H1 (cell line): Measurements from ENCODE around the gene GCK. TPM values are rescaled to one million over a fixed set of nuclear protein-coding genes. Genes with fewer than 3 reads are reported as not detected.

Source experiments
- CTCF ChIA-PET: fragments of 300-600 bp; sonication (Branson Sonifier 250); formaldehyde crosslinking; loops from one replicate; lab custom pipeline; 2021; ENCODE audit not compliant: partially characterized antibody; lab: Charles Lee
- POLR2A ChIA-PET: fragments of 300-600 bp; sonication (Branson Sonifier 250); formaldehyde crosslinking; loops from one replicate; lab custom pipeline; 2021; ENCODE audit warnings: inconsistent platforms; ENCODE audit not compliant: partially characterized antibody; lab: Charles Lee
- DNase-seq, 2 experiments: peaks; one replicate each; pipeline versions ENCODE4 v3.0.0 to v3.0.0-alpha.2; 2010 to 2022; ENCODE audit warnings: low spot score in 2 of 2, low read depth in 1 of 2, mixed read lengths in 1 of 2
- FAIRE-seq: peaks from 2 replicates; lab custom pipeline; 2011; peaks lifted over from hg19 to GRCh38; lab: Jason Lieb, UNC
- H2AFZ ChIP-seq: 2 replicates; pipeline ENCODE4 v1.8.1; 2012; ENCODE audit warnings: low read length, inconsistent platforms
- H2AK5ac ChIP-seq: 2 replicates; pipeline ENCODE4 v1.6.1; 2013; ENCODE audit warnings: low read depth, low read length
- H2BK120ac ChIP-seq: replicated peaks from 2 replicates; pipeline ENCODE3; 2013; ENCODE audit warnings: low read depth, low read length, inconsistent platforms
- H2BK12ac ChIP-seq: 2 replicates; pipeline ENCODE4 v1.6.1; 2013; ENCODE audit warnings: low read depth, low read length
- H2BK15ac ChIP-seq: 2 replicates; pipeline ENCODE4 v1.6.1; 2013; ENCODE audit warnings: low read length
- H2BK20ac ChIP-seq: 2 replicates; pipeline ENCODE4 v1.6.1; 2013; ENCODE audit warnings: low read length
- H2BK5ac ChIP-seq: 2 replicates; pipeline ENCODE4 v1.6.1; 2013; ENCODE audit warnings: low read depth, low read length
- H3K14ac ChIP-seq: 2 replicates; pipeline ENCODE4 v1.6.1; 2013; ENCODE audit warnings: inconsistent platforms; ENCODE audit not compliant: insufficient read length
- H3K18ac ChIP-seq: 2 replicates; pipeline ENCODE4 v1.6.1; 2013; ENCODE audit warnings: low read length; ENCODE audit errors: extremely low read depth
- H3K23ac ChIP-seq: 2 replicates; pipeline ENCODE4 v1.6.1; 2013; ENCODE audit warnings: inconsistent platforms; ENCODE audit not compliant: insufficient read length
- H3K23me2 ChIP-seq: 2 replicates; pipeline ENCODE4 v1.6.1; 2013; ENCODE audit warnings: low read depth, low read length
- H3K27ac ChIP-seq: 2 replicates; pipeline ENCODE4 v1.6.1; 2011; ENCODE audit warnings: low read depth, low read length, inconsistent platforms
- H3K27me3 ChIP-seq, 4 experiments: replicated peaks in 1 of 4; 1 replicate in 1 of 4; 2 replicates in 3 of 4; pipeline versions ENCODE4 v1.6.1 to v1.8.1; 2011 to 2013; ENCODE audit warnings: low read length in 3 of 4, mild to moderate bottlenecking in 3 of 4, inconsistent platforms in 2 of 4, mixed read lengths in 2 of 4, moderate library complexity in 1 of 4; ENCODE audit not compliant: control insufficient read depth in 3 of 4, insufficient read depth in 3 of 4; ENCODE audit errors: extremely low read depth in 1 of 4
- H3K36me3 ChIP-seq, 4 experiments: 2 replicates each; pipeline versions ENCODE4 v1.6.1 to v1.8.1; 2011 to 2013; ENCODE audit warnings: mild to moderate bottlenecking in 4 of 4, low read length in 3 of 4, moderate library complexity in 2 of 4, control low read depth in 1 of 4, inconsistent platforms in 1 of 4; ENCODE audit not compliant: insufficient read depth in 4 of 4, control insufficient read depth in 2 of 4
- H3K4ac ChIP-seq: replicated peaks from 2 replicates; pipeline ENCODE3; 2013; ENCODE audit warnings: low read length, low read depth, mixed read lengths, inconsistent platforms; ENCODE audit not compliant: insufficient read length
- H3K4me1 ChIP-seq, 4 experiments: replicated peaks in 1 of 4; 1 replicate in 1 of 4; 2 replicates in 3 of 4; pipeline versions ENCODE4 v1.6.1 to v1.8.1; 2011 to 2013; ENCODE audit warnings: low read length in 3 of 4, inconsistent platforms in 2 of 4, mixed read lengths in 1 of 4; ENCODE audit not compliant: insufficient read depth in 4 of 4, control insufficient read depth in 3 of 4
- H3K4me2 ChIP-seq, 2 experiments: 2 replicates each; pipeline versions ENCODE4 v1.6.1 to v1.8.1; 2011 to 2013; ENCODE audit warnings: low read depth in 2 of 2, low read length in 2 of 2, control low read depth in 1 of 2, inconsistent platforms in 1 of 2, mild to moderate bottlenecking in 1 of 2; ENCODE audit not compliant: insufficient read depth in 1 of 2
- H3K4me3 ChIP-seq, 4 experiments: fragments of 200-600, 300-600 bp in 1 of 4; sonication (generic), shearing (Covaris generic), sonication (Bioruptor Twin) in 1 of 4; 2 replicates each; pipeline versions ENCODE4 v1.5.1 to v1.8.1; 2011 to 2016; ENCODE audit warnings: low read length in 4 of 4, low read depth in 3 of 4, control low read depth in 2 of 4, inconsistent platforms in 2 of 4, mild to moderate bottlenecking in 2 of 4, mixed read lengths in 1 of 4, moderate library complexity in 1 of 4; ENCODE audit not compliant: insufficient read depth in 2 of 4; ENCODE audit errors: extremely low read depth in 1 of 4
- H3K56ac ChIP-seq: replicated peaks from 2 replicates; pipeline ENCODE3; 2013; ENCODE audit warnings: low read depth, mild to moderate bottlenecking, mixed read lengths, low read length, inconsistent platforms; ENCODE audit not compliant: insufficient read length
- H3K79me1 ChIP-seq: 2 replicates; pipeline ENCODE4 v1.6.1; 2013; ENCODE audit warnings: low read depth, low read length, control low read depth
- H3K79me2 ChIP-seq, 2 experiments: 2 replicates each; pipeline versions ENCODE4 v1.6.1 to v1.8.1; 2012 to 2013; ENCODE audit warnings: low read length in 2 of 2, mild to moderate bottlenecking in 2 of 2, inconsistent platforms in 1 of 2; ENCODE audit not compliant: insufficient read depth in 2 of 2, control insufficient read depth in 1 of 2
- H3K9ac ChIP-seq, 4 experiments: replicated peaks in 1 of 4; 1 replicate in 1 of 4; 2 replicates in 3 of 4; pipeline versions ENCODE4 v1.6.1 to v1.8.1; 2011 to 2013; ENCODE audit warnings: low read depth in 3 of 4, low read length in 3 of 4, control low read depth in 2 of 4, mild to moderate bottlenecking in 2 of 4, moderate library complexity in 2 of 4, inconsistent platforms in 1 of 4; ENCODE audit errors: extremely low read depth in 1 of 4
- H3K9me3 ChIP-seq, 2 experiments: 2 replicates each; pipeline versions ENCODE4 v1.6.1 to v1.8.1; 2012 to 2013; ENCODE audit warnings: mild to moderate bottlenecking in 2 of 2, moderate library complexity in 2 of 2, control low read depth in 1 of 2, inconsistent platforms in 1 of 2, low read depth in 1 of 2, low read length in 1 of 2, mixed read lengths in 1 of 2; ENCODE audit not compliant: insufficient read depth in 2 of 2
- H4K20me1 ChIP-seq, 2 experiments: replicated peaks in 1 of 2; 2 replicates each; pipeline versions ENCODE3 to v1.8.1; 2011 to 2013; ENCODE audit warnings: inconsistent platforms in 2 of 2, low read length in 2 of 2, mild to moderate bottlenecking in 1 of 2; ENCODE audit not compliant: insufficient read depth in 2 of 2, control insufficient read depth in 1 of 2
- H4K5ac ChIP-seq: 2 replicates; pipeline ENCODE4 v1.6.1; 2013; ENCODE audit warnings: low read length, low read depth, mixed read lengths, inconsistent platforms; ENCODE audit not compliant: insufficient read length
- H4K8ac ChIP-seq: 2 replicates; pipeline ENCODE4 v1.8.0; 2013; ENCODE audit warnings: mild to moderate bottlenecking, moderate library complexity, low read length, inconsistent platforms; ENCODE audit not compliant: insufficient read depth; ENCODE audit errors: extremely low read depth
- H4K91ac ChIP-seq: replicated peaks from 2 replicates; pipeline ENCODE3; 2013; ENCODE audit warnings: low read length, mixed read lengths, inconsistent platforms; ENCODE audit not compliant: insufficient read length
- BACH1 ChIP-seq: IDR thresholded peaks from 2 replicates; pipeline ENCODE4 v1.6.1; 2012; ENCODE audit warnings: low read length, improper control_type of control experiment
- BRCA1 ChIP-seq: IDR thresholded peaks from 2 replicates; pipeline ENCODE4 v1.6.1; 2012; ENCODE audit warnings: low read depth, low read length, improper control_type of control experiment
- GTF2F1 ChIP-seq: IDR thresholded peaks from 2 replicates; pipeline ENCODE4 v1.6.1; 2012; ENCODE audit warnings: low read depth, low read length, improper control_type of control experiment, borderline replicate concordance
- KDM1A ChIP-seq: fragments of 200-600, 300-600 bp; sonication (generic); IDR thresholded peaks from 2 replicates; pipeline ENCODE4 v1.7.1; 2016; ENCODE audit warnings: mild to moderate bottlenecking, low read length, borderline replicate concordance
- SRF ChIP-seq: IDR thresholded peaks from 2 replicates; pipeline ENCODE4 v1.6.1; 2011; ENCODE audit warnings: mild to moderate bottlenecking, low read depth, low read length, moderate library complexity
- TAF7 ChIP-seq: optimal IDR thresholded peaks from 2 replicates; pipeline ENCODE3; 2011; ENCODE audit warnings: low read depth, mild to moderate bottlenecking, inconsistent platforms, low read length, moderate library complexity, borderline replicate concordance
- USF2 ChIP-seq: IDR thresholded peaks from 2 replicates; pipeline ENCODE4 v1.6.1; 2011; ENCODE audit warnings: low read length, improper control_type of control experiment
- WGBS, 2 experiments: shearing (Covaris generic) in 1 of 2; methylation state at CpG; one replicate each; pipeline versions ENCODE4 v1.1.6 to v1.1.7; 2013 to 2015; ENCODE audit warnings: low lambda C conversion rate in 2 of 2, mixed read lengths in 2 of 2, inconsistent platforms in 1 of 2, low coverage in 1 of 2, missing lambda C conversion rate in 1 of 2; ENCODE audit not compliant: insufficient replicate concordance in 2 of 2, insufficient coverage in 1 of 2, insufficient read length in 1 of 2; ENCODE audit errors: extremely low coverage in 1 of 2, missing lambda C conversion rate in 1 of 2; 5-methylcytosine and 5-hydroxymethylcytosine counted together
- polyA plus RNA-seq, 7 experiments: library from polyadenylated mRNA; depleted of rRNA in 3 of 7; stranded (reverse) in 5 of 7; unstranded in 2 of 7; fragments of >200 nt in 5 of 7; fragments of 200-250 nt in 2 of 7; gene quantifications; 1 replicate in 5 of 7; 2 replicates in 1 of 7; 4 replicates in 1 of 7; pipeline versions ENCODE4 v1.2.1 to v1.2.3, GENCODE V29; 2011 to 2013; ENCODE audit warnings: missing spikeins in 2 of 7, mixed read lengths in 2 of 7
- total RNA-seq: library from RNA; stranded (reverse); fragmentation: NEBNext Ultra II Directional; extraction: Animal tissue kit (Norgen Biotek cat#: 25700); gene quantifications from 2 replicates; pipeline ENCODE4 v1.2.1, GENCODE V29; 2021
- TF ChIP-seq, protein P1 (sequence below), 3 experiments: IDR thresholded peaks; 1 replicate in 2 of 3; 2 replicates in 1 of 3; pipeline versions ENCODE4 v1.5.1 to v1.6.1; 2011; ENCODE audit warnings: low read length in 3 of 3, mild to moderate bottlenecking in 3 of 3, inconsistent platforms in 2 of 3, low read depth in 1 of 3, moderate library complexity in 1 of 3; ENCODE audit not compliant: insufficient read depth in 1 of 3; ENCODE audit errors: control extremely low read depth in 1 of 3

GCK gene
- total and polyA plus RNA-seq, 2 of the 8 experiments (the other 6 are each of a cell fraction or from before 2014, with no cell fraction given), result 2.4 to 4.9 TPM

GRCh38 chr7:44183386-44183785 lies 5.9 kb downstream of the GCK start:
- ChIA-PET CTCF (interaction anchor here (1.4 kb wide), 1 partner anchor 115 kb away, joined by 3 read pairs; no protein-coding TSS in a partner anchor), POLR2A (no interaction called here)
- H2AFZ ChIP-seq, result no peak overlapping the region
- H3K4ac ChIP-seq, result no peak overlapping the region
- no peak overlapping the region for H2BK120ac ChIP-seq
- no peaks in the 10 kb centered on the region for H3K79me1 ChIP-seq
- H3K14ac ChIP-seq, result no peak overlapping the region
- FAIRE-seq (no peak), DNase-seq (no peak)
- H3K4me3 ChIP-seq, result no peak overlapping the region
- H4K8ac ChIP-seq, result no peak overlapping the region
- no peaks in the 10 kb centered on the region for H3K79me2 ChIP-seq
- no peaks in the 10 kb centered on the region for H3K36me3 ChIP-seq
- H4K20me1 ChIP-seq, result no peaks in the 10 kb centered on the region
- no peak overlapping the region for H3K9ac ChIP-seq
- no peak overlapping the region for H2BK5ac ChIP-seq
- H2BK15ac ChIP-seq, result no peak overlapping the region
- 77% methylated on average over 2 of the region's 2 CpGs; no CpG with 5 or more reads in 1 of the 2 experiments for WGBS, 2 experiments
- H3K4me1 ChIP-seq, result peaks cover 0 to 4% (median 2%) of the 10 kb centered on the region in 4 experiments; a peak in 5 of 7 replicates
- no peak overlapping the region for H3K18ac ChIP-seq
- H2BK12ac ChIP-seq, result no peak overlapping the region
- H4K5ac ChIP-seq, result no peak overlapping the region
- TF ChIP-seq, protein P1, sequence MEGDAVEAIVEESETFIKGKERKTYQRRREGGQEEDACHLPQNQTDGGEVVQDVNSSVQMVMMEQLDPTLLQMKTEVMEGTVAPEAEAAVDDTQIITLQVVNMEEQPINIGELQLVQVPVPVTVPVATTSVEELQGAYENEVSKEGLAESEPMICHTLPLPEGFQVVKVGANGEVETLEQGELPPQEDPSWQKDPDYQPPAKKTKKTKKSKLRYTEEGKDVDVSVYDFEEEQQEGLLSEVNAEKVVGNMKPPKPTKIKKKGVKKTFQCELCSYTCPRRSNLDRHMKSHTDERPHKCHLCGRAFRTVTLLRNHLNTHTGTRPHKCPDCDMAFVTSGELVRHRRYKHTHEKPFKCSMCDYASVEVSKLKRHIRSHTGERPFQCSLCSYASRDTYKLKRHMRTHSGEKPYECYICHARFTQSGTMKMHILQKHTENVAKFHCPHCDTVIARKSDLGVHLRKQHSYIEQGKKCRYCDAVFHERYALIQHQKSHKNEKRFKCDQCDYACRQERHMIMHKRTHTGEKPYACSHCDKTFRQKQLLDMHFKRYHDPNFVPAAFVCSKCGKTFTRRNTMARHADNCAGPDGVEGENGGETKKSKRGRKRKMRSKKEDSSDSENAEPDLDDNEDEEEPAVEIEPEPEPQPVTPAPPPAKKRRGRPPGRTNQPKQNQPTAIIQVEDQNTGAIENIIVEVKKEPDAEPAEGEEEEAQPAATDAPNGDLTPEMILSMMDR (IDR thresholded peaks at IDR 0.05; ENCODE audit: control extremely low read depth in 1 of 3, insufficient read depth in 1 of 3, low read depth in 1 of 3, low read length in 3 of 3), result no peak
- TF ChIP-seq GTF2F1 (no peak), BRCA1 (no peak), SRF (no peak), BACH1 (no peak), USF2 (no peak), TAF7 (no peak), KDM1A (no peak)
- no peak overlapping the region for H3K56ac ChIP-seq
- no peak overlapping the region for H3K23ac ChIP-seq
- no peak overlapping the region for H2AK5ac ChIP-seq
- no peaks in the 10 kb centered on the region; a peak in 3 of 7 replicates for H3K27me3 ChIP-seq
- H3K23me2 ChIP-seq, result no peaks in the 10 kb centered on the region
- peaks cover 10 to 12% of the 10 kb centered on the region in 2 experiments; a peak in 2 of 4 replicates for H3K9me3 ChIP-seq
- H4K91ac ChIP-seq, result no peak overlapping the region
- H3K4me2 ChIP-seq, result no peak overlapping the region
- no peak overlapping the region for H3K27ac ChIP-seq
- no peak overlapping the region for H2BK20ac ChIP-seq
